T-helper 2 cell (primary cell): ENCODE data around the gene FHAD1.

Experiments used
- DNase-seq, 5 experiments: peaks; one replicate each; pipeline versions ENCODE4 v3.0.0 to v3.0.0-alpha.2; 2012 to 2022

The FHAD1 gene

GRCh38 chr1:15405106-15405850, 158.3 kb downstream of the FHAD1 start:
- DNase-seq = peak in 1 of 5 experiments; percentile 48

GRCh38 chr1:15406614-15407559, 159.9 kb downstream of the FHAD1 start:
- DNase-seq = no peak

- DNase-seq = no peak
Measured at GRCh38 chr1:15407580-15407979, 160.6 kb downstream of the FHAD1 start.

GRCh38 chr1:15408890-15409387, 161.9 kb downstream of the FHAD1 start:
- no peak for DNase-seq

- DNase-seq = peak; percentile 74 to 87 (median 82)
Measured at GRCh38 chr1:15409388-15410222, 162.6 kb downstream of the FHAD1 start, which contains the start of gene EFHD2. Gene EFHD2 (plus strand): TSS chr1:15409888. CDS start chr1:15409972, 84 bp downstream.

GRCh38 chr1:15410223-15410883, 163.3 kb downstream of the FHAD1 start:
- peak in 2 of 5 experiments; percentile 23 to 41 for DNase-seq

- no peak for DNase-seq
Measured at GRCh38 chr1:15410884-15411245, 163.8 kb downstream of the FHAD1 start.

- peak in 2 of 5 experiments; percentile 71 to 78 for DNase-seq
Measured at GRCh38 chr1:15411593-15412137, 164.6 kb downstream of the FHAD1 start.

- DNase-seq = peak in 3 of 5 experiments; percentile 48 to 85 (median 69)
Measured at GRCh38 chr1:15412175-15412800, 165.3 kb downstream of the FHAD1 start.

- DNase-seq = no peak
Measured at GRCh38 chr1:15412843-15413242, 165.8 kb downstream of the FHAD1 start.

GRCh38 chr1:15413563-15414444, 166.8 kb downstream of the FHAD1 start:
- DNase-seq = no peak

- DNase-seq = no peak
Measured at GRCh38 chr1:15414445-15414983, 167.5 kb downstream of the FHAD1 start.

GRCh38 chr1:15417059-15417934, 170.3 kb downstream of the FHAD1 start:
- DNase-seq = peak in 4 of 5 experiments; percentile 43 to 90 (median 76)

- DNase-seq = no peak
Measured at GRCh38 chr1:15418806-15419515, 171.9 kb downstream of the FHAD1 start.

GRCh38 chr1:15420853-15421465, 173.9 kb downstream of the FHAD1 start:
- no peak for DNase-seq

GRCh38 chr1:15422871-15423270, 175.8 kb downstream of the FHAD1 start:
- no peak for DNase-seq

- DNase-seq = no peak
Measured at GRCh38 chr1:15423355-15424077, 176.5 kb downstream of the FHAD1 start.
